Measurements from ENCODE around the gene SPDYE2.
"Not testable (repeated sequence)": the region's sequence is repeated elsewhere in the genome, so short reads cannot be mapped to it uniquely, and the experiment has no call there.

SPDYE2 gene

DNA sequence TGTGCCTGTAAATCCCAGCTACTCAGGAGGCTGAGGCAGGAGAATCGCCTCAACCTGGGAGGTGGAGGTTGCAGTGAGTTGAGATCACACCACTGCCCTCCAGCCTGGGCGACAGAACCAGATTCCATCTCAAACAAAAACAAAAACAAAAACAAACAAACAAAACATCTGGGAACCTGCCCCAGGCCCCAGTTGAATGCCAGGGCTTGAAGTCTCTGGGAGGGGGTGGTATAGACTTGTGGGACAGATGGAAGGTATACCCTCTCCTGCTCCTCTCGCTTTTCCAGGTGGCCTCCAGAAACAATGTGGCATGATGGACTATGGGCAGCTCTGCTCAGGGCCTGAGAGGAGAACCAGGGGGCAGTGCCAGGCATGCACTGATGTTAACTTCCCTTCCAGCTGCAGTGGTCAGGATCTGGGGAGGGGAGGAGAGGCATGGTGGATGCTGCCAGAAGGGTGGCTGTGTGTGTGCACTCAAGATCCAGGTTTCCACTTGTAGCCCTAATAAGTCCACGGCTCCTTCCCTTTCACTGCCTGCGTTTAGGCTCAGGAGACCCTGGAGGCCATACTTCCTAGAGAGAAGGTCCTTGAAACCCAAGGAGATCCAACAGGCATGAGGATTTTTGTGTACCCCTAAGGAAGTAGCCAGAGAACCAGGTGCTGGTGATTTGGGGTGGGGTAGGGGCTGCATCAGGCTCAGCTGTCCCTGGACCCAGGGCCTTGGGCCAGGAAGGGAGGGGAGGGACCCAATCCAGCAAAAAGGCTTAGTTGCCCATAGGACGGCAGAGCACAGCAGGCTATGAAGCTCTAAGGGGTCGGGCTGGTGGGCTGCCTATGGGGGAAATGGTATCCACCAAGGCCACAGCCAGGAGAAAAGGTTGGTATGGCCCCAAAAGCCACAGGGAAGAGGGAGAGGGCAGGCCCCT is 26.6 kb downstream of the SPDYE2 start:
- not testable (repeated sequence) for H3K27me3 Mint-ChIP-seq, H3K4me3 Mint-ChIP-seq, H3K9me3 Mint-ChIP-seq, H3K27ac Mint-ChIP-seq, H3K36me3 Mint-ChIP-seq, H3K4me1 Mint-ChIP-seq, ATAC-seq

DNA sequence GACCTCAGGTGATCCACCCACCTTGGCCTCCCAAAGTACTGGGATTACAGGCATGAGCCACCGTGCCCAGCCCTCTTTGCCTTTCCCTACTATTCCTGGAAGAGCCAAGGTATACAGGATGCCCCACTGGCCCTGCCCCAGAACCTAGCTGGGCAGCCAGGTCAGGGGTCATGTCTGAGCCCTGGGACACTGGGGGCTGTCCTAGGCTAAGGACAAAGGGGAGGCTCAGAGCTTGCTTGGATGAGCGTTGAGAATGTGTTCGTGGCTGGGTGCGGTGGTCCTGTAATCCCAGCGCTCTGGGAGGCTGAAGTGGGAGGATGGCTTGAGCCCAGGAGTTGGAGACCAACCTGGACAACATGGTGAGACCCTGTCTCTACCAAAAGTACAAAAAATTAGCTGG is 27.5 kb downstream of the SPDYE2 start:
- not testable (repeated sequence) for H3K4me3 Mint-ChIP-seq, H3K36me3 Mint-ChIP-seq, H3K4me1 Mint-ChIP-seq, H3K27me3 Mint-ChIP-seq, H3K9me3 Mint-ChIP-seq, H3K27ac Mint-ChIP-seq
- ATAC-seq: peak; percentile 39

DNA sequence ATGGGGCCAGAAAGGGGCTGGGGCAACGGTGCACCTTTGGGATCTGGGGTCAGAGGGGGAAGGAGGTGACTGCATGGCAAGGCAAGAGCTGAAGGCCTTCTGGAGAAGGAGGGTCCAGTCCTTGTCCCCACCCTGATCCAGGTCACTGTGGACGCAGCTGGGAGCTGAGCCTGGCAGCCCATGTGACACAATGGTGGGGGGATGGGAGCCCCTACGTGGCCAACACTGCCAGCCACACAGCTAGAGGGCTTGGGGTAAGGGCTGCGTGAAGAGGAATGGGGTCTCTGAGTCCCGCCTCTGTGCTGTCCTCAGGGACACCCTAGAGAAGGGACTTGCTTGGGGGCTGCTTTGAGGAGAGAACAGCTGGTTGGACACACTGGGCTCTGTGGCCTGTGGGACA is 30.7 kb downstream of the SPDYE2 start:
- ATAC-seq, H3K27me3 Mint-ChIP-seq, H3K4me3 Mint-ChIP-seq, H3K36me3 Mint-ChIP-seq, H3K9me3 Mint-ChIP-seq, H3K27ac Mint-ChIP-seq, H3K4me1 Mint-ChIP-seq: not testable (repeated sequence)

DNA sequence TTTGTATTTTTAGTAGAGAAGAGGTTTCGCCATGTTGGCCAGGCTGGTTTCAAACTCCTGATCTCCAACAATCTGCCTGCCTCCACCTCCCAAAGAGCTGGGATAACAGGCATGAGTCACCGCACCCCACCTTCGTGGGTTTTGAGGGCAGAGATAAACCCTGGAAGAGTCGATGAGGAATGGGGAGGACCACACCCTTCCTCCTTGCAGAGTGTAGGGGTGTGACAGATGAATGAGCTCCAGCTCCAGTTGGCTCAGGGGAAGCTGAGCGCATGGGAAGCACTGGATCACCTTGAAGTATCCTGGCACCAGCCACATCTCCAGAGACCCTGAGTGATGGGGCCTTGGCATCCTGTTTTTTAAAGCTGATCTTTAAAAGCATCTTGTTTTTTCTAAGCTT is 32.5 kb downstream of the SPDYE2 start:
- not testable (repeated sequence) for H3K4me1 Mint-ChIP-seq, H3K9me3 Mint-ChIP-seq, H3K4me3 Mint-ChIP-seq, H3K27ac Mint-ChIP-seq, ATAC-seq, H3K36me3 Mint-ChIP-seq, H3K27me3 Mint-ChIP-seq

DNA sequence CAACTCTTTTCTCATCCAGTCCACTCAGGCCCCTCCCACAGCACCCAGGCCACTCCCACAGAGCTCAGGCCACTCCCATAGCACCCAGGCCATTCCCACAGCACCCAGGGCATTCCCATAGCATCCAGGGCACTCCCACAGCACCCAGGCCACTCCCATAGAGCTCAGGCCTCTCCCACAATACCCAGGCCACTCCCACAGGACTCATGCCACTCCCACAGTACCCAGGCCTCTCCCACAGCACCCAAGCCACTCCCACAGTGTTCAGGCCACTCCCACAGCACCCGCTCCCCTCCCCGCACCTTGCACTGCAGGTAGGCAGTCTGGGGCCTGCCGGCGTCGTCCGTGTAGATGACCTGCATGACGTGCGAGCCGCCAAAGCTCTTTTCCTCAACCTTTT is 38.8 kb downstream of the SPDYE2 start:
- not testable (repeated sequence) for H3K27ac Mint-ChIP-seq, H3K4me3 Mint-ChIP-seq
- peak; percentile 54 for ATAC-seq

DNA sequence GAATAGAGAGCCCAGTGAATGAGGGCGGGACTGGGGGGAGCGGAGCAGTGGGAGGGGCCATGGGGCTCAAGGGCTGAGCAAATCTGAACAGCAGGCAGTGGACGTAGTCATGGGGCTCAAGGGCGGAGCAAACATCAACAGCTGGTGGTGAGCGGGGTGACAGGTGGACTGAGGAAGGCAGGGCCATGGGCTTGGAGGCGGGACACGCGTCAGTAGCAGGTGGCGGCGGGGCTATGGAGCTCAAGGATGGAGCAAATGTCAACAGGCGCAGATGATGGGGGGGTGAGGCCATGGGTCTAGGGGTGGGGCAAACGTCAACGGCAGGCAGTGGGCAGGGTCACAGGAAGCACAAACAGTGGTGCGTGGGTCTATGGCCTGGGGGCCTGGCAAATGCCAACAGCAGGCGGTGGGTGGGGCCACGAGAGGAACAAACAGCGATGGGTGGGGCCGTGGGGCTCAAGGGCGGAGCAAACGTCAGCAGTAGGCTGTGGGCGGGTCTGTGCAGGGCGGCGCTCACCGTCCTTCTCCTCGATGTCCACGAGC is 41.5 kb downstream of the SPDYE2 start:
- not testable (repeated sequence) for H3K27ac Mint-ChIP-seq, H3K4me1 Mint-ChIP-seq, H3K27me3 Mint-ChIP-seq, H3K4me3 Mint-ChIP-seq, H3K36me3 Mint-ChIP-seq, H3K9me3 Mint-ChIP-seq
- ATAC-seq: peak; percentile 83

More for the DNA sequence above, 38.8 kb downstream of the SPDYE2 start:
- H3K4me1 Mint-ChIP-seq, H3K9me3 Mint-ChIP-seq, H3K27me3 Mint-ChIP-seq, H3K36me3 Mint-ChIP-seq: not testable (repeated sequence)

DNA sequence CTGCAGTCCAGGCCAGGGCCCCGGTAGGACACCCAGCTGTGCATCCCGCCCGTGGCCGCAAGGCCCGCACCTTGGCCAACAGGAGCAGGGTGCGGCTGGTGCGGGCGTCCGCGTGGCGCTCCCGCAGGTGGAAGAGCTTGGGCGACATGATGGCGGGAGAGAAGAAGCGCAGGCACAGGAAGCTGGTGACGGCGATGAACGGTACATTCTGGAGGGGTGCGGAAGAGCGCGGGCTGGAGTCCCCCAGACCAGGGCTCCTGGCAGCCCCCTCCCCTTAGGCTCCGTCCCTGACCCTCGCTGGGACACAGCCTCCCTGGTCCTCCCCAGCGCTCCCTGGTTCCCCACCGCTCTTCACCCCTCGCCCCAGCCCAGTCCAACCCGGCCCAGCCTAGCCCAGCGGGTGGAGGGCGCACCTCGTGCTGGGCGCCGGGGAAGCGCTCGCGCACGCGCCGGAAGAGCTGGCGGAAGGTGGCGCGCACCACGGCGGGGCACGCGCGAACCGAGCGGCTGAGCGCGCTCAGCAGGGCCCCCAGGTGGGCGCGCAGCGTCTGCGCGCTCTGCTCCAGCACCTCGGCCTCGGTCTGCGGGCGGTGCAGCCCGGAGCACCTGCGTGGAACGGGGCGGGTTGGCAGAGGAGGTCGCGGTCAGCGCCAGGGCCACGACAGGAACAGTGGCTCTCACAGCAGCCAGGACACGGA is 42.8 kb downstream of the SPDYE2 start:
- not testable (repeated sequence) for H3K27me3 Mint-ChIP-seq, H3K36me3 Mint-ChIP-seq, H3K4me1 Mint-ChIP-seq, H3K9me3 Mint-ChIP-seq, H3K4me3 Mint-ChIP-seq, H3K27ac Mint-ChIP-seq
- peak; percentile 79 for ATAC-seq

DNA sequence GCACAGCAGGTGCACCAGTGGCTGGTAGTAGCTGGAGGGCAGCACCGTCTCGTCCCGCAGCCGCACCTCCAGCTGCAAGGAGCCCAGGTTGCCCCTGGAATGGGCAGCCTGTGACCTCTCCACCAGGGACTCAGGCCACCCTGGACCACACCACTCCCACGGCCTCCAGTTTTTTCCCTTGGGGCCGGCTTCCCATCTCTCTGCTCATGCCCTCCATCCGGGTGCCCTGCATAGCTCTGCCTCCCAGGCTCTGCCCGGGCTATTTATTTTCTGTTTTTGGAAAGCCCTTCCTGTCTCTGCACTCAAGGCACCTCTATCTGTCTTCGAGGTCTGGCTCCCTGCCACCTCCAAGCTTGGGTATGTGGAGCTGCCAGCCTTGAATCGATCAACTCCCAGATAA is 45.0 kb downstream of the SPDYE2 start:
- H3K27ac Mint-ChIP-seq, H3K36me3 Mint-ChIP-seq, H3K9me3 Mint-ChIP-seq, H3K4me3 Mint-ChIP-seq, H3K4me1 Mint-ChIP-seq, ATAC-seq, H3K27me3 Mint-ChIP-seq: not testable (repeated sequence)

DNA sequence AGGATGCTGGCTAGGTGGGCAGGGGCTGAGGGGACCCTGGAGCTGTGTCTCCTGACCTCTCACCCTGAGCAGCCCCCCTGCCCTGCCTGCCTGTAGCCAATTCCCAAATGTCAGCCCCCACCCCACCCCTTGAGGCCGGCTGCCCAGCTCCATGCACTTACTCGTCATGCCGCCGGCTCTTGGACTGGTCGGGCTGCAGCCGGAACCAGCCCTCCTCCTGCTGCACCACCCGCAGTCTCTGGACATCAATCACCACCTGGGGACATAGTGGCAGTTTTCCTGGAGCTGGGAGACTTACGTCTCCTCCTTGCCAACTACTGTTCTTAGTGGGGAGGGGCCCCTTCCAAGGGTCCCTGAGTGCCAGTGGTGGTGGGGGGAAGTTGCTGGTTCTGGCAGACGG is 48.7 kb downstream of the SPDYE2 start:
- H3K27me3 Mint-ChIP-seq, H3K27ac Mint-ChIP-seq, H3K9me3 Mint-ChIP-seq, H3K36me3 Mint-ChIP-seq, H3K4me3 Mint-ChIP-seq, H3K4me1 Mint-ChIP-seq, ATAC-seq: not testable (repeated sequence)

DNA sequence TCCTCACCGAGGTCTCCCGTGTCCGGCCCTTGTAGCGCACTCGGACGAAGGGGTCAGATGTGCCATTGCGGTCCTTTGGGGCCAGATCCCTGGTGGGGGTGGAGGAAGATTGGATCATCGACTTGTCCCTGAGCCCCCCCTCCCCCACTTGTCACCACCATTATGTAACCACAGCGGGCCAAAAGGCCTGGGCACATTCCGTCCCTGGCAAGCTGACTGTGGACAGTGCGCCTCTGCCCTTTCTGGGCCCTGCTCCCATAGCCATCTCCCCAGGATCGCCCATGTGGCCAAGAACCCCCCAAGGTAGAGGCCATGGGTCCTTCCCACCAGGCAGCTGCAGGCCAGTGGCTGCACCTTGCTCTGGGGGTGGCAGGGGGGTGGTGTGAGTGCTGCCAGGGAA is 51.3 kb downstream of the SPDYE2 start:
- H3K27me3 Mint-ChIP-seq, H3K9me3 Mint-ChIP-seq, H3K4me1 Mint-ChIP-seq, H3K36me3 Mint-ChIP-seq, H3K27ac Mint-ChIP-seq, H3K4me3 Mint-ChIP-seq: not testable (repeated sequence)
- ATAC-seq: peak; percentile 4

DNA sequence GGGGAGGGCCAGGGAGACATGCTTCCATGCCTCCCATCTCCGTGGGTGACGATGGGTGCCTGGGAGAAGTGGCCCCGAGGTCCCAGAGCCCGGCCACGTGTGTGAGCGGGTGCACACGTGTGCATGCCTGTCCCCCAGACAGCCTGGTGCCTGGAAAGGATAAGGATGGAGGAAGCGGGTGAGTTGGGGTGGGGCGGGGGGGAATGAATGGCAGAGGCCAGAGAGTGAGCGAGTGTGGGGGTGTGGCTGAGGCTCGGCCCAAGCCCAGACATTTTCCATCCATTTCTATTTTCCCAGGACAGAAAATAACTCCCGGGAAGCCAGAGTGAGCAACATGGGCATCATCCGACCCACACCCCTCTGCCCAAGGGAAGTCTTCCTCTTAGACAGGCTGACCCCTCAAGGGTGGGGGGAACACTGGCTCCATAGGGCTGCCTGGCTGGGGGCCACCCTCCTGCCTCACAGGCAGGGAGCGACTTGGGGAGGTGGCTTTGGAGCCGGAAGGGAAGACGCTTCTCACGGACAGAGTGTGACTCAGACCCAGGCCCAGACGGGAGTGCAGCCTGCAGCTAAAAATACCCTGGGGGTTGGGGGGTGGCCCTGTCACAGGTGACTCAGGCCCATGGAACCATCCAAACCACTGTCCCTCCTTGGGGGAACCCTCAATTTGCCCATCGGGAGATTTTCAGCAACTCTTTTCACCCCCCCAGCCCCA is 53.6 kb downstream of the SPDYE2 start:
- not testable (repeated sequence) for H3K27me3 Mint-ChIP-seq, H3K9me3 Mint-ChIP-seq, H3K4me1 Mint-ChIP-seq, H3K27ac Mint-ChIP-seq, H3K36me3 Mint-ChIP-seq, H3K4me3 Mint-ChIP-seq
- ATAC-seq: peak; percentile 12

DNA sequence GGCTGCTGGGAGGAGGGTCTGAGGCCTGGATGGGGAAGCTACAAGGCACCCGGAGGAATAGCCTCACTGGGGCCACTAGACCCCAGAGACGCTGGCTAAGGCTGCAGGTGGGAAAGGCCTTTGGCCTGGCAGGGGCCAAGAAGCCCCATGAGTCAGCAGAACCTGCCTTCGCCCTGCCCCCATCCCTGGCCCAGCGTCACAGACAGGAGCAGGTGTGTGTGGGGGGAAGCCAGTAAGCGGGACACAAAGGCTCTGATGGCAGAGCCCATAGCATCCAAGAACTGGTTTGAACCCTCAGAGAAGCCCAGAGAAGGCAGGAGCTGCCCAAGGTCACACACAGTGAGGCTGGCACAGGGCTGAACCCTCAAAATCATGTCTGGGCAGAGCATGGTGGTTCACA is 55.8 kb downstream of the SPDYE2 start:
- H3K4me3 Mint-ChIP-seq, ATAC-seq, H3K27me3 Mint-ChIP-seq, H3K4me1 Mint-ChIP-seq, H3K9me3 Mint-ChIP-seq, H3K36me3 Mint-ChIP-seq, H3K27ac Mint-ChIP-seq: not testable (repeated sequence)

DNA sequence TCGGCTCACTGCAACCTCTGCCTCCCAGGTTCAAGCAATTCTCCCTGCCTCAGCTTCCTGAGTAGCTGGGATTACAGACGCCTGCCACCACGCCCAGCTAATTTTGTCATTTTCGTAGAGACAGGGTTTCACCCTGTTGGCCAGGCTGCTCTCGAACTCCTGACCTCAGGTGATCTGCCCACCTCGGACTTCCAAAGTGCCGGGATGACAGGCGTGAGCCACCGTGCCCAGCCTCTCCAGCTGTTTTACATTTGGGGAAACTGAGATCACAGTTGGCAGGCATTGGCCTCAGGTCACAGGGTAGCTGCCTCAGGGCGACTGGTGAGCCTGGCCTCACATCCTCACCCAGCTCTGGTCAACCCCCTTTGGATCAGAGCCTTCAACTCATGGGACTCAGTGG is 58.7 kb downstream of the SPDYE2 start:
- H3K27ac Mint-ChIP-seq, H3K4me1 Mint-ChIP-seq, H3K9me3 Mint-ChIP-seq, H3K36me3 Mint-ChIP-seq, ATAC-seq, H3K27me3 Mint-ChIP-seq, H3K4me3 Mint-ChIP-seq: not testable (repeated sequence)

DNA sequence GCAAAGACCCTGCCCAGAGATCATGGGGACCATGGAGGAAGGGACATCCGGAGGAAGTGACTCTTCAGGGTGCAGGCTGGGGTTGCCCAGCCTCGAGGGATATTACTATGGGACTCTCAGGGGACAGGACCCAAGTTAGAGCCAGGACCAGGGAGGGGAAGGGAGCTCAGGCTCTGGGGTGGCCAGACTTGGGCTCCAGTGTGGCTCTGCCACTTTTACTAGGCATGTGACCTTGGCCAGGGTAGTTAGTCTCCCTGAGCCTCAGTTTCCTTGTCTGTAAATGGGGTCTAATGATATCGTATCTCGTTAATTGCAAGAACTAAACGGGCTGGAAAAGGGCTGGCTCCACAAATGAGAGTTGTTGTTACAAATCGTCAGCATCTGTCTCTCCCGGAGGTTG is 59.4 kb downstream of the SPDYE2 start:
- not testable (repeated sequence) for H3K27ac Mint-ChIP-seq, H3K4me1 Mint-ChIP-seq

DNA sequence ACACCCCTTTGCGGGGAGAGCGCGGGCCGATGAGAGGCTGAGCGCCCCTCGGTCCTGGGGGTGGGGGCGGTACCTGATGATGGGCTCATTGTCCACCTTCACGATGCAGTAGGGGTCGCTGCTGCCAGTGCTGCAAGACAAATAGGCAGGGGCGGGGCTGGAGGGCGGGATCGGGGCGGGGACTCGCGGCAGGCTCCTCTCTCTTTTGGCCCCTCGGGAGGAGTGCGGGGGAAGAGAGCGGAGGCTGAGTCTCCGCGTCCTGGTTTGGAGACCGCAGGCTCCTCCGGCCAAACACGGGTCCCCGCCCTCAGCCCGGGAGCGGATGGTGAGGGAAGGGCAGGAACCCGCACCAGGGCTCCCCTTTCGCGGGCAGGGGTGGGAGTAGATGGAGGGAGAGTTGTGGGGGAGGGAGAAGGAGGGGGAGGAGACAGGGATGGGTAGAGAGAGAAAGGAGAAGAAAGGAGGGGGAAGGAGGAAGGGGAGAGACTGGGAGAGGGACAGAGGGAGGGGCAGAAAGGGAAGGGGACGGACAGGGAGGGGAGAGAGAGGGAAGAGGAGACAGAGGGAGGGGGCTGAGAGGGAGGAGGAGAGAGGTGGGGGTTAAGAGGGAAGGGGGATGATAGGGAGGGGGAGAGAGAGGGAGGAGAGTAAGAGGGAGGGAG is 60.1 kb downstream of the SPDYE2 start:
- not testable (repeated sequence) for H3K9me3 Mint-ChIP-seq, H3K27me3 Mint-ChIP-seq, H3K27ac Mint-ChIP-seq, H3K36me3 Mint-ChIP-seq, H3K4me1 Mint-ChIP-seq, H3K4me3 Mint-ChIP-seq
- ATAC-seq: peak; percentile 49

More for the DNA sequence above, 59.4 kb downstream of the SPDYE2 start:
- not testable (repeated sequence) for H3K27me3 Mint-ChIP-seq, H3K36me3 Mint-ChIP-seq, ATAC-seq, H3K4me3 Mint-ChIP-seq, H3K9me3 Mint-ChIP-seq
